Measurements from ENCODE around the gene FBXO41. TPM values are rescaled to one million over a fixed set of nuclear protein-coding genes. Genes with fewer than 3 reads are reported as not detected.

The FBXO41 gene
- total RNA-seq, 1 donor from 2014 or later: 8.5 TPM

DNA sequence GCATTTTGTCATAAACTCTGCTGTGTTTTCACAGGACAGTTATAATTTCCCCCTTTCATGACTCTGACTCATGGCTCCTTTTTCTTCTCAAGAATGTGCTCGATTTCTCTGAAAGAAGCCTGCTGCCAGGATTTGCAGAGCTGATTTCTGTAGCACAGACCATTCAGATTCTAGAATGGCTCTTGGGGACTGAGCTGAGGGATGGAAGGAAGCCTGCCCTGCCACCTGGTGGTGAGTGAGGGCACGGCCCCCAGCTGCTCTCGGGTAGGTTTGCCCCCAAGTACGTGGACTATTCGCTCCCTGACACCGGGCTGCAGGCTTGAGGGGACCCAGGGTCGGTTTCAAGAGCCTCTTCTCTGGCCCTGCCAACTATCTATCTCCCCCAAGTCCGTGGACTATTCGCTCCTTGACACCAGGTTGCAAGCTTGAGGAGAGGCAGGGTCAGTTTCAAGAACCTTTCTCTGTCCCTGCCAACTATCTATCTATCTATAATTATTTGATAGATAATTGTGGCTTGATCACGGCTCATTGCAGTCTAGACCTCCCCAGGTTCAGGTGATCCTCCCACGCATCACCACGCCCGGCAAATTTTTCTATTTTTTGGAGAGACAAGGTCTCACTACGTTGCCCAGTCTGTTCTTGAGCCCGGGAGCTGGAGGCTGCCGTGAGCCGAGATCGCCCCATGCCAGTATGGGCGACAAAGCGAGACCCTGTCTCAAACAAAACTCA lies 71.7 kb downstream of the FBXO41 start:
- DNase-seq (ENCODE audit: low spot score): peak; percentile 60

DNA sequence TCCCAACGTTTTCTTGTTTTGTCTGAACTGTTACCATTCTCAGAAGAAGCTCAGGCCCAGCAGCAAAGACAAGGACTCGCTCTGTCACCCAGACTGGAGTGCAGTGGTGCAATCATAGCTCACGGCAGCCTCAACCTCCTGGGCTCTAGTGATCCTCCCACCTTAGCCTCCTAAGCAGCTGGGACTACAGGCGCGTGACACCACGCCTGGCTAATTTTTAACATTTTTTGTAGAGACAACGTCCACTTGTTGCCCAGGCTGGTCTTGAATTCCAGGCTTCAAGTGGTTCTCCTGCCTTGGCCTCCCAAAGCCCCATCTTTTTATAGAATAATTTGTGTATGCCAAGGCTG lies 72.2 kb downstream of the FBXO41 start:
- DNase-seq (ENCODE audit: low spot score): no peak

DNA sequence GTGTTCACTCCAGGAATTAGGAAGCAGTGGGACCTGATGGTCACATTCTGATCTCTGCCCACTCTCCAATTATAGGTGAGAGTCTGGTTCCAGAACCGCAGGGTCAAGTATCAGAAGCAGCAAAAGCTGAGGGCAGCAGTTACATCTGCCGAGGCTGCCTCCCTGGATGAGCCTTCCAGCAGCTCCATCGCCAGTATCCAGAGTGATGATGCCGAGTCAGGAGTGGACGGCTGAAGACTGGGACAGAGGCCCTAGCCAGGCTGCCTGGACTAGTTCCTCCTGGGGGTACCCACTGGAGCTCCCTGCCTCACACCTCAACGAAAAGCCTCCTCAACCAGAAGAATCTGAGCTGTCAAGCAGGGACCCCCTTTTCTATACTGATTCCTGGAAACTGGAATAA lies 73.6 kb downstream of the FBXO41 start:
- DNase-seq (ENCODE audit: low spot score): no peak

DNA sequence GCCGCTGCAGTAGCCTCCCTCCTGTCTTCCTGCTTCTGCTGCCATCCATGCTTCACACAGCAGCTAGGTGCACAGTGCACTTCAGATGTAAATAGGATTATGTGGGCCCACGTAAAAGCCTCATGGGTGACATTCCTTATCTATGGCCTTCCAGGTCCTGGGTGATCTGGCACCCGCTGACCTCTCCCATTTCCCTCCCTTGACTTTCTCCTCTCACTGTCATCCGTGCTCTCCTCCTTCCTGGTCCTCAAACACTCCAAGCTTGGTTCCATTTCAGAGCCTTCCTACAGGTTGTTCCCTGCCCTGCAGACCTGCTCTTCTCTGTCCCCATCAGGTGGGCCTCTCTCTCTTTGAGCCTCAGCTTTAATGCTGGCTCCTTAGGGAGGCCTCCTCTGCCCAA lies 74.3 kb downstream of the FBXO41 start:
- DNase-seq (ENCODE audit: low spot score): no peak

DNA sequence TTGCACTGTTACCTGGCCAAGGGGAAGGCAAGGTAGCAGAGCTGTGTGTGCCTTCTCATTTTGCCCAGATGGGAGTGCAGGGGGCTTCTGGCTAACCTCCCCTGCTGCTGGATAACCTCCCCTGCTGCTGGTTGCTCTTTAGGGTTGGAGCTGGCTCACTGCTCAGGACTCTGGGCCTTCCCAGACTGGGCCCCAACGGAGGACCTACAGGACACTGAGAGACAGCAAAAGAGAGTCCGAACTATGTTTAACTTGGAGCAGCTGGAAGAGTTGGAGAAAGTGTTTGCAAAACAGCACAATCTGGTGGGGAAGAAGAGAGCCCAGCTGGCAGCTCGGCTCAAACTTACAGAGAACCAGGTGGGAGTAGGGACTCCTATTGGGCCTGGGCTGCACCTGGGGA lies 76.0 kb downstream of the FBXO41 start:
- DNase-seq (ENCODE audit: low spot score): no peak

DNA sequence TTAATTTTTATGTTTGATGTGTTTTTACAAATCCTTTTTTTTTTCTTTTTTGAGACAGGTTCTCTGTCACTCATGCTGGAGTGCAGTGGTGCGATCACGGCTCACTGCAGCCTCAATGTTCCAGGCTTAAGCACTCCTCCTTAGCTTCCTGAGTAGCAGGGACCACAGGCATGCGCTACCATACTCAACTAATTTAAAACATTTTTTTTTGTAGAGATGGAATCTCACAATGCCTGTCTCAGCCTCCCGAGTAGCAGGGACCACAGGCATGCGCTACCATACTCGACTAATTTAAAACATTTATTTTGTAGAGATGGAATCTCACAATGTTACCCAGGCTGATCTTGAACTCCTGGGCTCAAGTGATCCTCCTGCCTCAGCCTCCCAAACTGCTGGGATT lies 78.7 kb downstream of the FBXO41 start:
- no peak for DNase-seq (ENCODE audit: low spot score)

Other genes with a start within 250 kb of the FBXO41 start
- 21.9 TPM for gene SFXN5, start 212.8 kb downstream of the FBXO41 start, total RNA-seq
- gene RAB11FIP5, start 171.5 kb downstream of the FBXO41 start, total RNA-seq: 63.0 TPM
- gene NOTO, start 81.9 kb downstream of the FBXO41 start, total RNA-seq: not detected
- gene SMYD5, start 70.2 kb downstream of the FBXO41 start, total RNA-seq: 12.9 TPM
- 20.8 TPM for gene PRADC1, start 51.2 kb downstream of the FBXO41 start, total RNA-seq
- 205 TPM for gene CCT7, start 50.2 kb downstream of the FBXO41 start, total RNA-seq
- gene EGR4, start 9.1 kb upstream of the FBXO41 start, total RNA-seq: not detected
- 21.5 TPM for gene ALMS1, start 101.4 kb upstream of the FBXO41 start, total RNA-seq

Measured in mucosa of gallbladder (tissue), 1 donor.